ENCODE measurements around the gene SLC27A4.
"Not testable (repeated sequence)": the region's sequence is repeated elsewhere in the genome, so short reads cannot be mapped to it uniquely, and the experiment has no call there.

The SLC27A4 gene

GRCh38 chr9:128325629-128326028, 14.7 kb upstream of the SLC27A4 start:
- DNase-seq = no peak

- DNase-seq = no peak
Observed at GRCh38 chr9:128333451-128333869, 6.9 kb upstream of the SLC27A4 start.

- no peak for DNase-seq
Observed at GRCh38 chr9:128335161-128335560, 5.2 kb upstream of the SLC27A4 start.

GRCh38 chr9:128335914-128336313, 4.4 kb upstream of the SLC27A4 start:
- no peak for DNase-seq

- no peak for DNase-seq
Observed at GRCh38 chr9:128337936-128338335, 2.4 kb upstream of the SLC27A4 start.

GRCh38 chr9:128338852-128339614, 1.3 kb upstream of the SLC27A4 start:
- not testable (repeated sequence) for DNase-seq

DNA sequence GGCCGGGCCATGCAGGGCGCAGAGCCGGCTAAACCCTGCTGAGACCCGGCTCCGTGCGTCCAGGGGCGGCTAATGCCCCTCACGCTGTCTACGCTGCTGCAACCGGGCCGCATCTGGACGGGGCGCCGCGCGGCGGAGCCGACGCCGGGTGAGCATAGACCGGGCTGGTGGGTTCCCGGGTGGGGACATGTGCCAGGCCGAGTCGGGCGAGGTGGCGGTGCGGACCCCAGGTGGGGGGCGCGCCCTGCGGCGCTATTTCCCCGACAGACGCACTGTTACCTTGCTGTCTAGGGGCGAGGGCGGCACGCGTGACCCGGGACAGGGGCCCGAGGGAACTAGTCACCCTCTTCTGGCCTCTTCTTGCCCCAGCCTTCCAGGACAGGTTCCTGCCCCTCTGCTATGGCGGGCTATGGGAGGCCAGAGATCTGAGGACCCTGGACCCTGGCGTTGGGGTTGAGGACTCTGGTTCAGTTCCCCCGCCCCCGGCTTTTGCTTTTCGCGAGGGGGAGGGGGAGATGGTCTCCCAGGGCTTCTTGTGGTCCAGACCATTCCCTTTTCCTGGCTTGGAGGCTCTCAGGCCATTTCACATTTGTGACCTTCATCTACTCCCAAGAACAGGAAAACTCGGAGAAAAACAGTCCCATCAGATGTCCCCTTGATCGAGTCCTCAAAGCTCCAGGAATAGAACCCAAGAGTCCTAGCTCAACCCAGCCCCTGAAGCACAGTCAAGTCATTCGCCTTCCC, 536 bp downstream of the SLC27A4 start:
- no peak for DNase-seq

DNA sequence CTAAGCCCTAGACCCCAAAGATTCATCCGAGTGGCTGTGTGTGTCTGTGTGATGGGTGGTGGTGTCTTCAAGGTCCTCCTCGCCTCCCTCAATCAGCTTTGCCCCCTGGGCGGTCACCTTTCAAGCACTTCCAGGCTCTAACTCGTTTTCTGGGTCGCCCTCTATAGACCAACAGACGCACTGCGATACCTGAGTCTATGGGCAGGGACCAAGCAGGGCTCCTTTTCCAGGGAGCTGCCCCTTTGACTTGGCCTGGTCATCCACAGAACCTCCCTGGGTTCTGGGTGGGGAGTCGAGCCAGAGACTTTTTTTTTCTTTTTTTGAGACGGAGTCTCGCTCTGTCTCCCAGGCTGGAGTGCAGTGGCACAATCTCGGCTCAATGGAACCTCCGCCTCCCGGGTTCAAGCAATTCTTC, 1.1 kb downstream of the SLC27A4 start:
- DNase-seq = peak; percentile 17

- DNase-seq = no peak
Observed at GRCh38 chr9:128342971-128343680, 2.8 kb downstream of the SLC27A4 start.

DNA sequence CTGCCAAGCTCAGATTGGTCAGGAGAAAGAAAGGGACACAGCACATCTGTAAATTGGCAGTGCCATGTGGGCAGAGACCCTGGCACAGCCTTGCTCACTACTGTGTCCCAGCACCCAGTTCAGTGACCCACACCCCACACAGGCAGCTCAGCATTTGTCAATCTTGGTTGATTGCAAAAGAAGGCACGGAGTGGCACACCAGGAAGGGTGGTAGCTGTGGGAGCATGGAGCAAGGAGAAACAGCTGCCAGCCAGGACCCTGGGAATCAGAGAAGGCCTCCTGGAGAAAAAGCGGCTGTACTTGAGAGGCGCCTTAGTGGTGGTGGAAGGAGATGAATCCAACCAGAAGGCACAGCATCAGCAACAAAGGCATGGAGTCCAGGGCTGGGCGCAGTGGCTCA, 3.5 kb downstream of the SLC27A4 start:
- DNase-seq = no peak

- DNase-seq = no peak
Observed at GRCh38 chr9:128344931-128345605, 4.7 kb downstream of the SLC27A4 start.

DNA sequence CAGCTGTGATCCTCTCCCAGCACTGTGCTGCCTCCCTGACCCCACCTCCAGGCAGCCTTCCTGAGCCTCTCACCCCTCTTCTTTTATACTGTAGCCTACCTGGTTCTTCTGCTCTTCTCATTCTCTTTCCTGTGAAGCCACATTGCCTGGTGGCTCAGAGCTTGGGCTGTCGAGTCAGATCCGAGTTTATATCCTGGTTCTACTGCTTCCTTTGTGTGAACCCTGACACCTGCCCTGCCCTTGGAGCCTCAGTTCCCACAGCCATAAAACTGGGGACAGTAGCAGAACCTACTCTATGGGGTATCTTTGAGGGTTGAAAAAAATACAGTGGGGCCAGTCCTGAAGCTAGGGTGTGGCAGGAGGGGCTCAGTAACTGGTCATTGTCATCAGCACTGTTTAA, 8.8 kb downstream of the SLC27A4 start:
- DNase-seq = no peak

GRCh38 chr9:128349772-128350171, 9.4 kb downstream of the SLC27A4 start:
- DNase-seq = no peak

DNA sequence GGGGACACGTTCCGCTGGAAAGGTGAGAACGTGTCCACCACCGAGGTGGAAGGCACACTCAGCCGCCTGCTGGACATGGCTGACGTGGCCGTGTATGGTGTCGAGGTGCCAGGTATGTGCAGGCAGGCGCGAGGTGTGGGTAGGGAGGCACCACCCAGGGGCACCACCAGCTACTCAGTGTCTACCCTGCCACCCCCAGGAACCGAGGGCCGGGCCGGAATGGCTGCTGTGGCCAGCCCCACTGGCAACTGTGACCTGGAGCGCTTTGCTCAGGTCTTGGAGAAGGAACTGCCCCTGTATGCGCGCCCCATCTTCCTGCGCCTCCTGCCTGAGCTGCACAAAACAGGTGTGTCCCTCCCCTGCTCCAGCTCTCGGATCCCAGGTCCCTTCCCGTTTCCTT, 15.1 kb downstream of the SLC27A4 start:
- no peak for DNase-seq

- no peak for DNase-seq
Observed at GRCh38 chr9:128358090-128358489, 17.8 kb downstream of the SLC27A4 start.

GRCh38 chr9:128358861-128359260, 18.5 kb downstream of the SLC27A4 start:
- no peak for DNase-seq

DNA sequence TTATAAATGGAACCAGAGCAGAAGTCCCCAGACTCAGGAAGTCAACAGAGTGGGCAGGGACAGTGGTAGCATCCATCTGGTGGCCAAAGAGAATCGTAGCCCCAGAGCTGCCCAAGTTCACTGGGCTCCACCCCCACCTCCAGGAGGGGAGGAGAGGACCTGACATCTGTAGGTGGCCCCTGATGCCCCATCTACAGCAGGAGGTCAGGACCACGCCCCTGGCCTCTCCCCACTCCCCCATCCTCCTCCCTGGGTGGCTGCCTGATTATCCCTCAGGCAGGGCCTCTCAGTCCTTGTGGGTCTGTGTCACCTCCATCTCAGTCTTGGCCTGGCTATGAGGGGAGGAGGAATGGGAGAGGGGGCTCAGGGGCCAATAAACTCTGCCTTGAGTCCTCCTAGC, 20.5 kb downstream of the SLC27A4 start:
- DNase-seq = no peak

- no peak for DNase-seq
Observed at GRCh38 chr9:128361296-128361985, 21.1 kb downstream of the SLC27A4 start.

DNA sequence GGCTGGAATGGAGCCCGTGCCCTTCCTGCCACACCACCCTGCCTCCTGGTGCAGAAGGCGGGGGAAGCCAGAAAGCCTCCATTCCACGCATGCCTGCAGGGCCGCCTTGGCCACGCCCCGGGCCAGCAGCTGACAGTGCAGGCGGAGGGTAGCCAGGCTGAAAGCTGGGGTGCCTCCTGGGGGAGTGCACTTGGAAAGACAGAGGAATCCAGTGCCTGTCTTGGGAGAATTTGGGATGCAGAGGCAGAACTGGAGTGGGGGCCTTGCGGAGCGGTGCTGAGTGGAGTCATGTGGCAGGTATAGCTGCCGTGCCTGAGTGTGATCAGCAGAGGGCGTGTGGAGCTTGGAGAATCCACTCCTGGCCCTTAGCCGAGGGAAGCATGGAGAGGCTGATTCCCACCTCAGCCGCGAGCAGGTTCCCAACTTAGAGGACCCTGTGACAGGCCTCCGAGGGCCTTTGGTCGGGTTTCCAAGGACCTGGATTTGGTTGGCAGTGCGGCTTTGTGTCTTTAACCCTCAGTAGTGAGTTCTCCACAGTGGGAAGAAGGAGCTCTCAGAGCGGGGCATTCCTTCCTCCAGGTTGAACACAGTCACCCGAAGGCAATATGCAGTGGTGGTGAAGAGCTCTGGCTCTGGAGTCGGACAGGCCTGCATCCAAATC, 21.8 kb downstream of the SLC27A4 start:
- DNase-seq = no peak

DNA sequence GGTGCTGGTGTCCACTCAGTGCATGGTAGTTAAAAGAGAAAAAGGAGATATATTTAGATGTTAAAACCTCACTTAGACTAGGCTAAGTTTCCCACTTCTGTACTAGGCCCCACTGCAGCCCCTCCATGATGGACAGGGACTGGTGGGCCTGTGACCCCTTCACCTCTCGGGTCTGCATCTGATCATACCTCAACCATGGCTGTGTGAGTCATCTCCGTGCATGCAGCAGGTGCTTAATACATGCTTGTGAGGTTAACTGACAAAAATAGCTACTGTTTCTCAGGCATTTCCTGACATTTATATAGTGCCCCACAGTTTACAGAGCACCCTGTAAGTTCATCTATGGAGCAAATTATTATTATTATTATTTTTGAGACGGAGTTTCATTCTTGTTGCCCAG, 22.4 kb downstream of the SLC27A4 start:
- DNase-seq = no peak

DNA sequence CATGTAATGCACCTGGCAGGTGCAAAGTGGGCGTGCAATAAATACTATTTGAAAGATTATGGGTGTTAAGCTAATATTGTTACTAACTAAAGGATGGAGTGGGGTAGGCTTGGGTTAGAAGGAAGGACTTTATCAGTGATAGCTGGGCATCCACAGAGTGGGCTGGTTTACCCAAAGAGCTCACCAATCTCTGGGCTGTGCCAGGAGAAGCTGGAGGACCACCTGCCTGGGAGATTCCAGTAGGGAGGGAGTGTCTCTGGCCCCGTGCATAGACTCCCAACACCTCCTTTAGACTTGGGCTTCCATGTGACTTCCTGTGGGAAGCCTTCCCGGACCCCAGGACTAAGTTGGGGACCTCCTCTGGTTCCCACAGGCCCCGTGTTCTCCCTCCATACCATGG, 25.2 kb downstream of the SLC27A4 start:
- no peak for DNase-seq

Measured in NCI-H1436 treated with DMSO at 0.1 percent for 48 hours (cell line).